Motor neuron (in vitro differentiated cells): ENCODE data around the gene RPS6KA2. TPM values are rescaled to one million over a fixed set of nuclear protein-coding genes. Genes with fewer than 3 reads are reported as not detected.
A peak's percentile ranks its signal among the peaks of the same experiment; 100 is the strongest.

Source experiments
- ATAC-seq, 8 experiments: fragments of 200-7000 bp; cut with Tn5 transposase; replicated peaks in 6 of 8; 2 replicates each; pipeline ENCODE4 v1.8.0; 2021; ENCODE audit warnings: mild to moderate bottlenecking in 8 of 8, moderate library complexity in 8 of 8
- H3K27ac ChIP-seq, 2 donors: fragments of 250-450 bp; sonication (Bioruptor Pico); 2 replicates each; pipeline ENCODE4 v1.9.0; 2021; ENCODE audit warnings: antibody characterized with exemption in 2 of 2, mild to moderate bottlenecking in 2 of 2, moderate library complexity in 1 of 2
- H3K4me1 ChIP-seq, 2 donors: fragments of 250-450 bp; sonication (Bioruptor Pico); replicated peaks in 1 of 2; 2 replicates each; pipeline ENCODE4 v1.6.1; 2021; ENCODE audit warnings: antibody characterized with exemption in 2 of 2, mild to moderate bottlenecking in 2 of 2, moderate library complexity in 1 of 2
- H3K4me3 ChIP-seq, 5 donors: fragments of 250-450 bp; sonication (Bioruptor Pico); 2 replicates each; pipeline ENCODE4 v1.9.0; 2021; ENCODE audit warnings: antibody characterized with exemption in 5 of 5, mild to moderate bottlenecking in 5 of 5, moderate library complexity in 4 of 5
- WGBS, 10 experiments: fragments of 450-650 bp; shearing (Covaris generic); methylation state at CpG; one replicate each; pipeline ENCODE4 v1.0.0; 2022; 5-methylcytosine and 5-hydroxymethylcytosine counted together
- in situ Hi-C, 9 experiments: fragments of 400-800 bp; cut with MboI; loops; one replicate each; pipeline ENCODE4 v1.15.0; 2021; ENCODE audit warnings: low sequenced_read_pairs in 9 of 9, low pct_unique_long_range_greater_than_20kb in 2 of 9; ENCODE audit not compliant: unreplicated experiment in 9 of 9
- total RNA-seq, 8 experiments: library from RNA; unstranded; fragments of 300-600 nt; gene quantifications; 2 replicates each; pipeline versions ENCODE4 v1.2.3 to v1.2.4, GENCODE V29; 2022

The RPS6KA2 gene
- total RNA-seq, 8 experiments from 2014 or later, result 18.9 to 39.1 (median 24.7) TPM

- ATAC-seq, result no peak
- in situ Hi-C loops, result no loop called here
- Histone ChIP-seq H3K4me3 (no peak overlapping the region), H3K27ac (no peak overlapping the region), H3K4me1 (no peaks in the 10 kb centered on the region)
- WGBS, 10 experiments, result 0 to 93% (median 80%) methylated on average over 1 to 2 of the region's 2 CpGs; no CpG with 5 or more reads in 1 of the 10 experiments
Observed at GRCh38 chr6:166600931-166601330, 26.1 kb downstream of the RPS6KA2 start.

DNA sequence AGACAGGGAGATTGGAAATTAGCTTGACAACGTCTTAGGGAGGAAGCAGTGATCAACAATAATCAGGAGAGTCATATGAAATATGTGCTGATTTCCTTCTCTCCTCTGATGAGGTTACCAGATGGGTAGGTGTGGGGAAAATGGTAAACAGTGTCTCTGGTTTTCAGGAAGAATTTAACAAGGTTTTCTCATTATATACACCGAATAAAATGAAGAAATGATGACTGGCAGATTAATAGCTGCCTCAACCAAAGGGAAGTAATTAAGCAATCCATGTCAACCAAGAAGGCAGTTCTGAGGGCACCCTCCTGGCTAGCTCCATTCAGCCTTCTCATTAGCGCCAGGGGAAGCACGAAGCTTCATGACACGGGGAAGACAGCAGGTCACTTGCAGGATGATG, 27.8 kb downstream of the RPS6KA2 start:
- no peak for ATAC-seq
- WGBS, 10 experiments, result 75 to 100% (median 86%) methylated on average over 1 to 5 of the region's 5 CpGs; no CpG with 5 or more reads in 1 of the 10 experiments
- no peak overlapping the region for H3K27ac ChIP-seq
- no peaks in the 10 kb centered on the region for H3K4me1 ChIP-seq
- H3K4me3 ChIP-seq, result no peak overlapping the region
- in situ Hi-C loops, result no loop called here

GRCh38 chr6:166598441-166599138, 28.5 kb downstream of the RPS6KA2 start:
- WGBS, 10 experiments, result 37 to 97% (median 89%) methylated on average over 4 to 10 of the region's 11 CpGs
- no peak overlapping the region for H3K4me3 ChIP-seq
- peak in 1 of 8 experiments; percentile 62 for ATAC-seq
- in situ Hi-C loops, result no loop called here
- H3K27ac ChIP-seq, result no peak overlapping the region
- H3K4me1 ChIP-seq, result no peaks in the 10 kb centered on the region

- ATAC-seq, result no peak
- 17 to 100% (median 83%) methylated on average over 1 to 10 of the region's 10 CpGs for WGBS, 10 experiments
- no peak overlapping the region for H3K27ac ChIP-seq
Observed at GRCh38 chr6:166597711-166598440, 29.2 kb downstream of the RPS6KA2 start.

GRCh38 chr6:166596776-166597507, 30.1 kb downstream of the RPS6KA2 start:
- no peaks in the 10 kb centered on the region for H3K4me1 ChIP-seq
- no peak overlapping the region for H3K4me3 ChIP-seq
- no peak for ATAC-seq
- WGBS, 10 experiments, result 82 to 100% (median 96%) methylated on average over 1 to 15 of the region's 15 CpGs
- in situ Hi-C loops, result no loop called here
- no peak overlapping the region for H3K27ac ChIP-seq

More at GRCh38 chr6:166597711-166598440, 29.2 kb downstream of the RPS6KA2 start:
- no peaks in the 10 kb centered on the region for H3K4me1 ChIP-seq
- in situ Hi-C loops, result no loop called here
- H3K4me3 ChIP-seq, result no peak overlapping the region

- in situ Hi-C loops, result no loop called here
- H3K27ac ChIP-seq, result no peak overlapping the region
- WGBS, 10 experiments, result 48 to 100% (median 93%) methylated on average over 2 to 6 of the region's 6 CpGs; no CpG with 5 or more reads in 2 of the 10 experiments
Observed at GRCh38 chr6:166595949-166596348, 31.1 kb downstream of the RPS6KA2 start.

DNA sequence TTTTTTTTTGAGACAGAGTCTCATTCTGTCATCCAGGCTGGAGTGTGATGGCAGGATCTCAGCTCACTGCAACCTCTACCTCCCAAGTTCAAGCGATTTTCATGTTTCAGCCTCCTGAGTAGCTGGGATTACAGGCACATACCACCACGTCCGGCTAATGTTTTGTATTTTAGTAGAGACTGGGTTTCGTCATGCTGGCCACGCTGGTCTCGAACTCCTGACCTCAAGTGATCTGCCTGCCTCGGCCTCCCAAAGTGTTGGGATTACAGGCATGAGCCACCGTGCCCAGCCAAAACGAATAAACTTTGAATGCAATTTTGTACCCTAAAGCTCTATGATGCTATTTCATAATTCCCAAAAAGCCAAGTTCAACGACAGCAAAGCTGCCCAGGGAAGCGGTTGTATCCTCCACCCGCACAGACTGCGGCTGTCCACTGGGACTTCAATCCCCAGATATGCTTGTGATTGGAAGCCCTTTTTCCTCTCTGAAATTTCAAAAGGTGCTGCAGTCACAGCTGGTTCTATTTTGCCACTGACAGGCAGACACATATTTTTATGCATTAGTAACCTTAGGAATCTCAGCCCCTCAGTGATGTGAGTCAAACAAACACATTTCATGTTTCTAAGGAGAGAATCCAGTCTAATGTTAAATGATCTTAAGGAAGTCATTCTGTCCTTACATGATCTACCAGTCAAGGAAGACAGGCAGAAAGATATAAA, 31.8 kb downstream of the RPS6KA2 start:
- Histone ChIP-seq H3K4me1 (no peaks in the 10 kb centered on the region), H3K27ac (no peak overlapping the region), H3K4me3 (no peak overlapping the region)
- ATAC-seq, result peak in 2 of 8 experiments; percentile 44 to 69
- in situ Hi-C loops, result no loop called here
- WGBS, 10 experiments, result 70 to 100% (median 96%) methylated on average over 2 to 11 of the region's 13 CpGs; no CpG with 5 or more reads in 2 of the 10 experiments

More at GRCh38 chr6:166595949-166596348, 31.1 kb downstream of the RPS6KA2 start:
- ATAC-seq, result peak in 2 of 8 experiments; percentile 24 to 62
- H3K4me3 ChIP-seq, result no peak overlapping the region
- H3K4me1 ChIP-seq, result no peaks in the 10 kb centered on the region

- Histone ChIP-seq H3K27ac (no peak overlapping the region), H3K4me1 (peaks cover 2 to 7% of the 10 kb centered on the region in 2 donors), H3K4me3 (no peak overlapping the region)
- 75 to 100% (median 91%) methylated on average over 1 to 9 of the region's 9 CpGs for WGBS, 10 experiments
- in situ Hi-C loops, result no loop called here
- peak in 2 of 8 experiments; percentile 55 to 59 for ATAC-seq
Observed at GRCh38 chr6:166592821-166593220, 34.2 kb downstream of the RPS6KA2 start.

DNA sequence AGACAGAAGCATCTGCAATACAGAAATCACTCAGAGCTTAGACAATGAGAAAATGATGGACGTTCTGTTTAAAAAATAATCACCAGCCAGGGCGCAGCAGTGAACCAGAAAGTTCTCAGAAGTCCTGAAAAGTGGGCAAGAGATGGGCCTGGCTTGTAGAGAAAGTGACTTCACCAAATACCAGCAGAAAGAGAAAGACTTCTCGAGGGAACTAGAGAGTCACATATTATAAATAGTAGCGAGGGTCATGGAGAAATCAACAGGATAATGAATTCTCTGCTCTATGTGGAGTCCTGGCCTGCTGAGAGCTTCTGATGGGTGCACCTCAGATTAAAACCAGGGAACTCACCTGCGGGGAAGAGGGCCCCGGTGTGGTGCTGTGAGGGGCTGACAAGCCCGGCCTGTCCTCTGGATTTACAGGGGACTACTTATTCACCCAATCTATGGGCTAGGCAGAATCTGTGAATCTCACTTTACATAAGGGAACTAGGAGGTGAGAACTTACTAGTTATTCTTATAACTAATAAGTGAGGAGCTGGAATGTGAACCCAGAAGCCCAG, 35.0 kb downstream of the RPS6KA2 start:
- Histone ChIP-seq H3K27ac (no peak overlapping the region), H3K4me1 (peaks cover 3 to 7% of the 10 kb centered on the region in 2 donors)
- in situ Hi-C loops, result no loop called here

GRCh38 chr6:166591026-166591425, 36.0 kb downstream of the RPS6KA2 start:
- Histone ChIP-seq H3K27ac (no peak overlapping the region), H3K4me1 (peaks cover 3 to 7% of the 10 kb centered on the region in 2 donors), H3K4me3 (no peak overlapping the region)
- WGBS, 10 experiments, result 80 to 100% (median 85%) methylated on average over 1 to 4 of the region's 11 CpGs; no CpG with 5 or more reads in 3 of the 10 experiments
- ATAC-seq, result no peak
- in situ Hi-C loops, result no loop called here

More for the DNA sequence above, 35.0 kb downstream of the RPS6KA2 start:
- WGBS, 10 experiments, result 85 to 100% (median 93%) methylated on average over 1 to 7 of the region's 7 CpGs; no CpG with 5 or more reads in 3 of the 10 experiments
- H3K4me3 ChIP-seq, result no peak overlapping the region
- peak in 1 of 8 experiments; percentile 20 for ATAC-seq

DNA sequence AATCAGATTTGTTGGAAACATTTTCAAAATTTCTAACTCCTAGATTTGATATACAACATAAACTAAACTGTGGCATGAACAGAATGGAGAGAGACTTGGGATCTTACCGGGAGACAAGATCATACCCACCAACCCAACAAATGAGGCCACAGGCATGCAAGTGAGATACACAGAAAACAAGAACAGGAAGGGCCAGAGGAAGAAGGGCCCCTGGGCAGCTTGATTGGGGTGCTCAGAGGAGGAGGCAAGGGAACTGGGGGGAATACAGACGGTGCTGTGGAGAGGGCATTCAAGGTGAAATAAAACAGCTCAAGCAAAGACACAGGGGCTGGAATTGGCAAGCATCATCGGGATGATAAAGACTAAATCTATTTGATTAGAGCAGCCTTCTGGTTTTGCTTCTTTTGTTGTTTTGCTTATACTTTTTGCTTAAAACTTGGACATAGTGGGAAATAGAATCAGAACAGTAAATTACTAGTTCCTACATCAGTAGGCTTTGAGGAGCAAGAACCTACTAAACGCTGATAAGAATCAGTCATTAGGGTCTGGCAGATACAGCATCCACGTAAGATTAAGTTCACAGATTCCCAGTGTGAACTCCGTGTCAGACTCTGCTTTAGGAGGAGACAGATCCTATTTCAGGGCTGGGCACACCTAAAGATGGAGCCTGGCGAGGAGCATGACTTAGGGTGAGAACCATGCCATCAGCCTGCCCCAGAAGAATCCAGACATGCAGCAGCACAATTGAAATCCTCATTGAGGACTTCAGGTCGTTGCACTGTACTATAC, 37.1 kb downstream of the RPS6KA2 start:
- H3K4me3 ChIP-seq, result no peak overlapping the region
- WGBS, 10 experiments, result 20 to 100% (median 84%) methylated on average over 1 to 6 of the region's 8 CpGs; no CpG with 5 or more reads in 2 of the 10 experiments
- in situ Hi-C loops, result no loop called here
- no peak overlapping the region for H3K27ac ChIP-seq
- ATAC-seq, result no peak
- H3K4me1 ChIP-seq, result peaks cover 3 to 9% of the 10 kb centered on the region in 2 donors
